DLD1 (cell line): Measurements from ENCODE around the gene BUD13.

Experiments used
- in situ Hi-C: cut with HindIII; loops from 2 replicates; pipeline ENCODE4 v1.10.0; 2017; ENCODE audit warnings: low sequenced_read_pairs

The BUD13 gene

DNA sequence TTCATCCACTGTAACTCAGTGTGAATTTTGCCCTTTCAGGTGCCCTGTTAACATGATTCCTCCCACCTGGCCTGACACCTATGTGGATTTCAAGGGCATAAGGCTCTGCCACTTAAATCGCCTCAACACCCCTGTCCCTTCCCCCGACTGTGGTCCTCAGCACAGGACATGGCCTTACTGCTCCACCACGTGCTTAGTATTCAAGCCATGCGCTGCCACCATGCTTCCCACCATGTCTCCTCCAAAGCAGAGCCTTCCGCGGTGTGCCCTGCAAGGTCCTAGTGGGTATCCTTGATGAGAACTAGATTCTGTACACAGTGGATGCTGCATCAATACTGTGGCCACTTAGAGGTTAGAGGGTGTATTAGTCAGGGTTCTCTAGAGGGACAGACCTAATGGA is 51.9 kb downstream of the BUD13 start:
- in situ Hi-C loops = no loop called here

GRCh38 chr11:116718955-116719501 is 53.8 kb downstream of the BUD13 start:
- in situ Hi-C loops = no loop called here

- in situ Hi-C loops = no loop called here
Observed at GRCh38 chr11:116716621-116717020, 56.2 kb downstream of the BUD13 start.

DNA sequence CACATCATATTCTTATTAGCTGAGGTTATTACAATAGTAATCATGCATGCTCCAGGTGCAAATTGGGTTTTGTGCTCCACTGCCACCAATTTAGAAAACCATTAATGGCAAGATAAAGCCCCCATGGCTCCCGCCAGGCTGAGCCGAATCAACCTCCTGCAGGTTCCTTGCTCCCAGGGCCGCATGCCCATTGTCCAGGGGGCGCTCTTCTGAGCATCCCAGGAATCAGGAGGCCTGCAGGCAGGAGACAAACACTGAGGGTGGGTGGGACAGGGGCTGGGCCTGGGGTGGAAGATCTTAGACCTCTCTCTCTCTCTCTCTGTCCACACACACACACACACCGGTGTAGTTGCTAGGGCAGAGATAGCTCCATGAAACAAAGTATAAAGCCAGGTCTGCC is 57.4 kb downstream of the BUD13 start:
- in situ Hi-C loops = no loop called here

DNA sequence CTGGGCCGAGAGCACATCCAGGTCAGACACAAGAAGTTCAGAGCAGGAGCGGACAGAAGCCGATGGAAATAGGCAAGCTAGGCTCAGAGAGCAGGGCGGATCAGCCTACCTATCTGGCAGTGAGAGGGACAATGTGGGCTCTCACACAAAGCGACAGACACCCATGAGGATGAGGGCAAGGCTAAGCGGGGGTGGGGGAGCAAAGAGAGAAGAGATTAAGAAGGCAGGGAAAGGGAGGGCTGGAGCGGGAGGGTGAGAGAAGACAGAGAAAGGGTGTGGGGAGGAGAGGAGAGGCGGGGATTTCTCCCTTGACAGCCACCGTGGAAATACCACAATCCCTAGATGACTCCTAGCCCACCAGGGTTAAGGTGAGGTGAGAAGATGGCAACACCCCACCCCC is 57.9 kb downstream of the BUD13 start:
- in situ Hi-C loops = no loop called here

- in situ Hi-C loops = no loop called here
Observed at GRCh38 chr11:116712428-116712827, 60.4 kb downstream of the BUD13 start.

DNA sequence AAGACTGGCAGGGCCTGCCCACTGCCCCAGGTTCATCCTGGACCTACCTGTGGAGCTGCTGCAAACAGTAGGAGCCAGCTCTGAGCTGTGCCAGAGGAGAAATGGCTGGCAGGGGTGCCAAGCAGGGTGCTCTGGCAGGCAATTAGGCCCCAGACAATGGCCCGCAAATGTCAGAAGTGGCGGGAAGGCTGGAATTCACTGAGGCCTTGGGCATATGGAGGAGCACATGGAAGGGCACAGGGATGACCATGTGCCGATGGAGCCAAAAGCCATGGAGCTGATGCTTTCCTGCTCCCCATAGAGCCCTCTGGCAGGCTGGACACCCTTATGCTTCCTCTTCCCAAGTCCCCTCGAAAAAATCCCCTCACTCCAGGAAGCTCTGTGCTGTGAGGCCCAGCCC is 62.0 kb downstream of the BUD13 start:
- in situ Hi-C loops = no loop called here

DNA sequence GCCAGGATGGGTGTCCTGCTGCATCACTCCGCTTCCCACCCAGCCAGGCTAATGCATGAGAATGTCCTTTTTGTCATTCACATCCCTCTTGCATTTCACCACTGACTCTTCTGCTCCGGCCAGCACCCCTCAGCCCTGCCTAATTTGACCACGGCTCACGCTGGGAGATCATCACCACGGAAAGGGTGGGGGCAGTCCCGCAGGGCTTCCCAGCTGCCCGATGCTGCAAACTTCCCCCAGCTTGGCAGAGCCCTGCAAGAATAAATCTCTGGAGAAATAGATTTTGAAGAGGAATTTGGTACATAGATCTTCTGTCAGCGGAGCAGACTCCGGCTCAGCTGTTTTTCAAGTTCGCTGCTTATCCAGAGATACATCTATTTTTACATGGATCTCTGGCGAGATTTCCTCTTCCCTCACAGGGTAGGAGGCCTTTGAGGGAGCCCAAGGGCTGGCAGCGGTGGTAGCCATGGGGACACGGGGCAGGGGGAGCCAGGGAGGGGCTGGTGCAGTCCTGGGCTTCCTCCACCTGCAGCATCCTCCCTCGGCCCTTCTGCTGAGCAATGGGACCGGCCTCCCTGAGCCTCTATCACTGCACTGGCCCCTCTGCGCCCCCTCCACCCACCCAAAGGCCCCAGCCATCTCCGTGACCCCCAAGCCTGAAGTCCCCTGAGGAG is 62.6 kb downstream of the BUD13 start:
- in situ Hi-C loops = no loop called here

DNA sequence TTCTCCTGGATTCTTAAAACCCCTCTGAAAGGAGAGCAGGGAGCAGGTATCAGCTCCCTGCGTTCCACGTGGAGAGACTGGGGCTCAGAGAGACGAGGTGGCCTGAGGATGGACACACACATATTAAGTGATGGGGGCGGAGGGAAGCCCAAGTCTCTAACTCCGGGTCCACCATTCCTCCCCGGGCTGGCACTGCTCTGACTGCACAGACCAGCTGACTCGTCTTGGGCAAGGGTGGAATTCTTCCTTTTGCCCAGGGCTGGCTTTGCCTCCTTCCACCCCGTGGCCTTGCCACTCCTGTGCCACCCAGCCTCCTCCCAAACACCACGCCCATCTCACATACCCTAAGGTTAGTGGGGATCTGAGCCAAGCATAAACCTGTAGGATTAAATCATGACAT is 65.0 kb downstream of the BUD13 start:
- in situ Hi-C loops = no loop called here

- in situ Hi-C loops = no loop called here
Observed at GRCh38 chr11:116707161-116707629, 65.6 kb downstream of the BUD13 start.

- in situ Hi-C loops = no loop called here
Observed at GRCh38 chr11:116703421-116703820, 69.4 kb downstream of the BUD13 start.

GRCh38 chr11:116702772-116703385 is 69.9 kb downstream of the BUD13 start:
- in situ Hi-C loops = no loop called here

DNA sequence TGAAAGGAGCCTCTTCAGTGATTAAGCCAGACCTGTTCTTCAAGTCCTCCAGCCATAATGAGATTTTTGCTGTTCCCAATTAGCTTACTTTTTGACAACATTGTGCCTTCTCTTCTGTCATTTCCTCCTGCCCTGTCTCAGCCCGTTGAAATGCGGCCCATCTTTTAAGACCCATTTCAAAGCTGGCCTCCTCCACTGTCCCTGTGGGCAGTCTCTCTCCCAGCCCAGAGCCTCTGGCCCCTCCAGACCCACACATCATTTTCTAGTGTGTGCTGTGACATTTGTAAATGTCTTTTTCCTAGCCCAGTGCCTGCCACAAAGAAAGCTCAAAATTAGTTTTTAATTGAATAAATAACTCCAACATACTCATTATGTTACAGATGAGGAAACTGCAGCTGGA is 70.9 kb downstream of the BUD13 start:
- in situ Hi-C loops = no loop called here

DNA sequence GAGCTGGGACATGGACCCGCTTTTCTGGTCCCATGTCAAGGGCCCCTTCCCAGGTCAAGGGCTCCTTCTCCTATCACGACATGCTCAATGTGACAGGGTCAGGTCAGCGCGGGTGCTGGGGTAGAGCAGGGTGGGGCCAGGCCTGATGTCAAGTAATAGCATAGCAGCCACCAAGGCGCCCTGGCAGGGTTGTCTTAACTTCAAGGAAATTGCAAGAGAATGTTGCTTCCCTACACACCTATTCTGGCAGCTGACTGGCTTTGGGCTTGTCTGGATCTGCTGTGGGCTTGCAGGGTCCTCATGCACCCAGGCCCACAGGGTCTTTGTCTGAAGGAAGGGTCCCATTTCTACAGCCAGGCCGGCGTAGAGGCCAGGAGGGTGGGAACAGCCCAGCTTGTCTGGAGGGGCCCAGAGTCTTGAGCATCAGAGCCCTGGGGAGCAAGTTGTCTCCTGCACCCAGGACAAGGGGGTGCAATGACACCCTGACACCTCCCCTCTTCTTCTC is 71.4 kb downstream of the BUD13 start:
- in situ Hi-C loops = no loop called here

DNA sequence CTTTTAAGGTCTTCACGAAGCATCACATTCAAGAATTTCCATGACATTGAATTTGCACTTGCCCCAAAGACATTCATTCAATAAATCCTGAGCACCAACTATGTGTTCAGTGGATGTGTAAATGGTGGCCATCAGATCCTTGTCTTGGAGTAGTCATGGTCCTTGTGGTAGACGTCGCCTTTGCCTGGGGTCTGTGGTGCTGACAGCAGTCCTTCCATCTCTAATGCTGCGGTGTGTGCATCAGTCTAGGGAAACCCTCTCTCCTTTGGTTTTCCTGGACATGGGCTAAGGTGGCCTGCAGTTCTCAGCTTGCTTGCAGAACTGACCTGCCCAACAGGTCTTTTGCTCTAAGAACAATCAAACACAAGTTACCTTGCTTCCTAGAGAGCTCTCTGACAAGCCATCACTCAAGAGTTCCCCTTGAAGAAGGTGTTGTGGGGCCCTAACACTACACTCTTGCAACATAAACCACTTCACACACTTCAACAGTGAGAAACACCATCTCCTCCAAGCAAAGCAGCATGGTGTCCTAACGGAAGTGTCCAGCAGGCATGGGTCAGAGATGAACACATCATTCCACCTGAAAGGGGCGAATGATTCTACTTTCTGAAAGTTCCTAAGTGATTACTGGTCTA is 72.1 kb downstream of the BUD13 start:
- in situ Hi-C loops = no loop called here
